Stimulated activated memory B cell treated with anti-CD40 and anti-IgM and Interleukin-4, amounts not matched to agents 10 μg/mL and 1 μg/mL and 100 μg/mL, for 72 hours (primary cell): ENCODE measurements around the gene LINS1.

ENCODE experiments used
- ATAC-seq: fragments of 150-1000 bp; cut with Tn5 transposase; 2 replicates; pipeline ENCODE4 v1.10.0; 2021
- H3K27ac Mint-ChIP-seq: one replicate; pipeline ENCODE4 v1.8.0; 2022; ENCODE audit warnings: mild to moderate bottlenecking, mixed read lengths
- H3K27me3 Mint-ChIP-seq: one replicate; pipeline ENCODE4 v1.8.0; 2022; ENCODE audit warnings: mixed read lengths
- H3K36me3 Mint-ChIP-seq: one replicate; pipeline ENCODE4 v1.8.0; 2022; ENCODE audit warnings: mixed read lengths
- H3K4me1 Mint-ChIP-seq: one replicate; pipeline ENCODE4 v1.8.0; 2022; ENCODE audit warnings: mixed read lengths
- H3K4me3 Mint-ChIP-seq: one replicate; pipeline ENCODE4 v1.8.0; 2022; ENCODE audit warnings: mild to moderate bottlenecking, moderate library complexity, mixed read lengths
- H3K9me3 Mint-ChIP-seq: one replicate; pipeline ENCODE4 v1.8.0; 2022; ENCODE audit warnings: mixed read lengths

LINS1 gene

GRCh38 chr15:100517846-100518245 lies 84.1 kb downstream of the LINS1 start:
- Mint-ChIP-seq H3K9me3 (peaks cover 1% of the 10 kb centered on the region), H3K27me3 (no peaks in the 10 kb centered on the region), H3K4me1 (peaks cover 14% of the 10 kb centered on the region), H3K27ac (no peak overlapping the region), H3K4me3 (no peak overlapping the region), H3K36me3 (peaks cover under 1% of the 10 kb centered on the region)
- no peak for ATAC-seq
